GM19240 (cell line): ENCODE measurements around the gene WFDC1.

ENCODE experiments used
- DNase-seq: peaks from one replicate; pipeline ENCODE4 v3.0.0; 2011; ENCODE audit warnings: low spot score; ENCODE audit not compliant: insufficient read length

WFDC1 gene

DNA sequence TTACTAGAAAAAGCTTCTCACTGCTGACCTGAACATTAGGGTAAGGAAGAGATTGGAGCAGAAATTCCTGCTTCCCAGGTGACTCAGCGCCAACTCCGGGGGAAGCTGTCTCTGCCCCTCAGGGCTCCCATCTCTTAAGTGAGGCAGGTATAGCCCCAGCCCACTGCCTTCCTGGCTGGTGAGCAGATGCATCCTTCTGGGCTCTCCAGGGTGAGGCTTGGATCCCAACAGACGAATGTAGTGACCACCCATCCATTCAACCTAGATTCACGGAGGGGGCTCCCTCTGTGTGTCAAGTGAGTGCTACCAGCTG is 76.8 kb downstream of the WFDC1 start:
- no peak for DNase-seq

DNA sequence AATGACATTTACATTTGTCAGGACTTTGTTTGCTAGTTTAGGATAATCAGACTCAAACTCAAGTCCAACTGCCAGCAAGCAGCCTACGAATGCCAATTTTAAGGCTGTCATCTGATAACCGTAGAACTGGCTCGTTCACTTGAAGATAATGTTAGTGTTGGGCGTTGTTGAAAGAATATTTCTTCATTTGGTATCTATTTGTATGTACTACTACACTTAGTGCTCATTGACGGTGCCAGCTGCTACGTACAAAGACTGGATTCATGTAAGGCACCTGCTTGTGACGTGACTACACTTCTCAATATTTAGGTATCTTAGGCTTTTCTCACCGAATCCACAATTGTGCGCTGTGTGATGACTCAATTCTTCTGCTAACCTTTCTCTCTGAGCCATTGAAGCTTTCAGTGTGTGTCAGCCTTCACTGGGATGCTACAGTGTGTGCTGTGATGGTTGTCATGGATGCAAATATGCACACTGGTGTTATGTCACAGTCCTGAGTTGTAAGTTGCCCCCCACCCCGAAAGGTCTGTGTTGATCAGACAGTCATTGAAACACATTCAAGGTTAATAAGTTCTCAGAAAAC is 79.3 kb downstream of the WFDC1 start:
- DNase-seq, result no peak

DNA sequence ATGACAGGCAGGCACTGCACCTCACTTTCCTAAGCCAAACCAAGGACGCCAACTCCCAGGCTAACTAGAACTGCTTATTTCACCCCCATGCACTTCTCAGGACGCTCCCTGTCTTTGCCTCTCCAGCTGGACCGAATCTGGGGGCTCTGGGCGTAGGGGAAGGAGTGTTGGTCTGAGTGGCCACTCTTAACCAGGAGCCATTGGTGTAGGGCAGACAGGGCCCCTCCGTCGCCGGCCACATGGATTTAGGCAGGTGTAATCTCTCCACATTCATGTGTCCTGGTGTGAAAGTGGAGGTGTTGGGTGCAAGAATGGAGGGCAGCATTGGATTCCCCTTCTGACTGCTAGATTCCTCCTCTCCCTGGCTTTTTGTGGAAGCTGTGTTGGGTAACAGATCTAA is 83.4 kb downstream of the WFDC1 start:
- no peak for DNase-seq

DNA sequence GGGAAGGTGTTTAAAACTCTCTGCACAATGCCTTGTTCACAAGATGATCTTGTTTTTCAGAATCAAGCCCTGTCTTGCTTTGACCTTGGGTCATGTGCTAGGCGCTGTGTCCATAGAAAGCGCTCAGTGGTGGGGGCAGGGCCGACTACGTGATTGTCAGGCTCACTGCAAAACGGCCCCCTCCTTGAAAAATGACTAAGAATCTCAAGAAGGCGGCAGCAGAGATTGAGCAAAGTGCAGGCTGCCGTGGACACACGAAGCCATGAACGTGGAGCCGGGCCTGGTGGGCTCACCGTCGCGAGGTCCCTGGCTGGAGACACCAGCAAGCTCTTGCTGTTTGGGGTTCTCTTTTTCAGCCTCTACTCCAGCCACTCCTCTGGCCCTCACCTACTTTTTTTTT is 83.9 kb downstream of the WFDC1 start:
- no peak for DNase-seq

DNA sequence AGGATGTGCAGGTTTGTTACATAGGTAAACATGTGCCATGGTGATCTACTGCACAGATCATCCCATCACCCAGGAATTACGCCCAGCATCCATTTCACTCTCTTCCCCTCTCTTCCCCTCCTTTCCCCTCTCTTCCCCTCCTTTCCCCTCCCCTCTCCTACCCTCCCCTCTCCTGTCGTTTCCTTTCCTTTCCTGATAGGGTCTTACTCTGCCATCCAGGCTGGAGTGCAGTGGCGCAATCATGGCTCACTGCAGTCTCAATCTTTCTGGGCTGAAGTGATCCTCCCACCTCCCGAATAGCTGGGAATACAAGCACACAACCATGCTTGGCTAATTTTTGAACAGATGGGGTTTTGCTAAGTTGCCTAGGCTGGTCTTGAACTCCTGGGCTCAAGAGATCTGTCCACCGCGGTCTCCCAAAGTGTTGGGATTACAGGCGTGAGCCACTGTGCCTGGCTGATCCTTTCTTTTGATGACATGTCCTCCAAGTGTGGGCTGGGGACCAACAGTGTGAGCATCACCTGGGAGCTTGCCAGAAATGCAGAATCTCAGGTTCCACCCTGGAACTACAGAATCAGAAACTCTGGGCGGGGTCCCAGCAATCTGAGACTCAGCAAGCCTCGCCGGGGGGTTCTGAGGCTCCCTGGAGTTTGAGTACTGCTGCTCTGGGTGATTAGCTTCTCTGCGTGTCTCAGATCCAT is 84.5 kb downstream of the WFDC1 start:
- no peak for DNase-seq
